IMR-90 (cell line): ENCODE results near the gene SMIM24. TPM values are rescaled to one million over a fixed set of nuclear protein-coding genes. Genes with fewer than 3 reads are reported as not detected.

ENCODE experiments used
- ATAC-seq: fragments of 200-7000 bp; cut with Tn5 transposase; 2 replicates; pipeline ENCODE4 v1.9.1; 2020; ENCODE audit warnings: low read depth, mild to moderate bottlenecking, moderate library complexity
- BruUV-seq: library from RNA; stranded (reverse); fragments of 400-500 nt; replicated peaks from 2 replicates; lab custom pipeline; 2021; lab: Mats Ljungman, UMichigan
- CTCF ChIA-PET: fragments of 300-600 bp; formaldehyde crosslinking; extraction: SDS; loops from one replicate; lab custom pipeline; 2021; ENCODE audit warnings: antibody characterized with exemption; lab: Yijun Ruan, JAX
- POLR2A ChIA-PET: fragments of 300-600 bp; sonication (Branson Sonifier 250); formaldehyde crosslinking; loops from one replicate; lab custom pipeline; 2022; ENCODE audit warnings: antibody characterized with exemption; ENCODE audit not compliant: unreplicated experiment; lab: Charles Lee
- DNase-seq: peaks from one replicate; pipeline ENCODE4 v3.0.0; 2013
- H2AFZ ChIP-seq: replicated peaks from 2 replicates; pipeline ENCODE3; 2013; ENCODE audit warnings: low read length, mild to moderate bottlenecking; ENCODE audit not compliant: poor library complexity
- H2AK5ac ChIP-seq: 2 replicates; pipeline ENCODE4 v1.6.1; 2013; ENCODE audit warnings: low read depth, low read length, inconsistent platforms
- H2AK9ac ChIP-seq: replicated peaks from 2 replicates; pipeline ENCODE3; 2013; ENCODE audit warnings: mild to moderate bottlenecking, low read depth, low read length, moderate library complexity; ENCODE audit not compliant: poor library complexity
- H2BK120ac ChIP-seq: 2 replicates; pipeline ENCODE4 v1.6.1; 2013; ENCODE audit warnings: low read depth, low read length, inconsistent platforms
- H2BK15ac ChIP-seq: 3 replicates; pipeline ENCODE4 v1.6.1; 2013; ENCODE audit warnings: low read depth, low read length, inconsistent platforms
- H2BK20ac ChIP-seq: 2 replicates; pipeline ENCODE4 v1.6.1; 2013; ENCODE audit warnings: low read depth, mild to moderate bottlenecking, inconsistent platforms, low read length, moderate library complexity
- H2BK5ac ChIP-seq: 2 replicates; pipeline ENCODE4 v1.6.1; 2013; ENCODE audit warnings: mild to moderate bottlenecking, low read depth, low read length, inconsistent platforms; ENCODE audit not compliant: poor library complexity, severe bottlenecking
- H3K14ac ChIP-seq: replicated peaks from 2 replicates; pipeline ENCODE4 v1.6.1; 2013; ENCODE audit warnings: low read depth, low read length, inconsistent platforms
- H3K18ac ChIP-seq: 2 replicates; pipeline ENCODE4 v1.6.1; 2013; ENCODE audit warnings: low read depth, low read length, control low read depth
- H3K23ac ChIP-seq: 2 replicates; pipeline ENCODE4 v1.6.1; 2013; ENCODE audit warnings: low read depth, low read length, inconsistent platforms
- H3K27ac ChIP-seq: 2 replicates; pipeline ENCODE4 v1.5.1; 2013; ENCODE audit warnings: mild to moderate bottlenecking, control low read depth, low read length; ENCODE audit not compliant: insufficient read depth
- H3K27me3 ChIP-seq: 2 replicates; pipeline ENCODE4 v1.6.1; 2013; ENCODE audit warnings: low read length; ENCODE audit not compliant: control insufficient read depth, insufficient read depth
- H3K36me3 ChIP-seq: 2 replicates; pipeline ENCODE4 v1.6.1; 2013; ENCODE audit warnings: low read length, mixed read lengths; ENCODE audit not compliant: control insufficient read depth, insufficient read depth
- H3K4ac ChIP-seq: 2 replicates; pipeline ENCODE4 v1.6.1; 2013; ENCODE audit warnings: low read depth, low read length, inconsistent platforms
- H3K4me1 ChIP-seq: 2 replicates; pipeline ENCODE4 v1.6.1; 2013; ENCODE audit warnings: low read length, mixed read lengths; ENCODE audit not compliant: control insufficient read depth, insufficient read depth
- H3K4me2 ChIP-seq: 2 replicates; pipeline ENCODE4 v1.6.1; 2013; ENCODE audit warnings: low read depth, mild to moderate bottlenecking, control low read depth, low read length, moderate library complexity
- H3K4me3 ChIP-seq: 2 replicates; pipeline ENCODE4 v1.5.1; 2013; ENCODE audit warnings: low read depth, mild to moderate bottlenecking, control low read depth, low read length, moderate library complexity; ENCODE audit not compliant: insufficient read depth
- H3K56ac ChIP-seq: 2 replicates; pipeline ENCODE4 v1.6.1; 2013; ENCODE audit warnings: low read length, inconsistent platforms; ENCODE audit not compliant: insufficient read depth; ENCODE audit errors: extremely low read depth
- H3K79me1 ChIP-seq, 2 experiments: 2 replicates each; pipeline ENCODE4 v1.6.1; 2013; ENCODE audit warnings: low read length in 2 of 2, inconsistent platforms in 1 of 2, low read depth in 1 of 2
- H3K9ac ChIP-seq: 2 replicates; pipeline ENCODE4 v1.6.1; 2013; ENCODE audit warnings: low read depth, low read length, control low read depth
- H3K9me1 ChIP-seq: 2 replicates; pipeline ENCODE4 v1.6.1; 2013; ENCODE audit warnings: low read length, inconsistent platforms; ENCODE audit not compliant: insufficient read depth
- H3K9me3 ChIP-seq: 2 replicates; pipeline ENCODE4 v1.6.1; 2013; ENCODE audit warnings: low read length; ENCODE audit not compliant: control insufficient read depth, insufficient read depth
- H4K20me1 ChIP-seq: 2 replicates; pipeline ENCODE4 v1.6.1; 2013; ENCODE audit warnings: low read length, inconsistent platforms; ENCODE audit not compliant: insufficient read depth
- H4K5ac ChIP-seq: 2 replicates; pipeline ENCODE4 v1.6.1; 2013; ENCODE audit warnings: mild to moderate bottlenecking, low read depth, low read length, control low read depth
- H4K8ac ChIP-seq, 2 experiments: 2 replicates each; pipeline ENCODE4 v1.6.1; 2013; ENCODE audit warnings: low read depth in 2 of 2, low read length in 2 of 2, control low read depth in 1 of 2, inconsistent platforms in 1 of 2
- H4K91ac ChIP-seq: 2 replicates; pipeline ENCODE4 v1.6.1; 2013; ENCODE audit warnings: low read depth, low read length, inconsistent platforms; ENCODE audit not compliant: insufficient read depth
- BHLHE40 ChIP-seq: fragments of 150-350 bp; IDR thresholded peaks from 2 replicates; pipeline ENCODE4 v1.6.1; 2016; ENCODE audit warnings: mild to moderate bottlenecking, low read depth, low read length
- CEBPB ChIP-seq: IDR thresholded peaks from 2 replicates; pipeline ENCODE4 v1.6.1; 2012; ENCODE audit warnings: low read depth, low read length, improper control_type of control experiment
- CHD1 ChIP-seq: IDR thresholded peaks from 2 replicates; pipeline ENCODE4 v1.6.1; 2012; ENCODE audit warnings: low read depth, low read length, improper control_type of control experiment
- MAZ ChIP-seq: IDR thresholded peaks from 2 replicates; pipeline ENCODE4 v1.6.1; 2012; ENCODE audit warnings: low read depth, mild to moderate bottlenecking, low read length, improper control_type of control experiment, moderate library complexity, borderline replicate concordance
- MXI1 ChIP-seq: IDR thresholded peaks from 2 replicates; pipeline ENCODE4 v1.6.1; 2012; ENCODE audit warnings: low read depth, mild to moderate bottlenecking, low read length, moderate library complexity, borderline replicate concordance
- SMC3 ChIP-seq: fragments of 150-350 bp; IDR thresholded peaks from 2 replicates; pipeline ENCODE4 v1.6.1; 2016; ENCODE audit warnings: low read depth, mild to moderate bottlenecking, antibody characterized with exemption, low read length, moderate library complexity
- WGBS, 2 experiments: methylation state at CpG; one replicate each; pipeline versions ENCODE4 v1.1.5 to v1.1.7; 2013; ENCODE audit warnings: missing lambda C conversion rate in 2 of 2; ENCODE audit not compliant: insufficient read length in 1 of 2; ENCODE audit errors: extremely low coverage in 2 of 2; 5-methylcytosine and 5-hydroxymethylcytosine counted together
- dilution Hi-C: fragments of 300-500 bp; cut with HindIII; formaldehyde crosslinking; loops from one replicate; pipeline ENCODE4 v1.14.3; 2018; ENCODE audit warnings: low sequenced_read_pairs; ENCODE audit not compliant: unreplicated experiment
- in situ Hi-C: fragments of 300-500 bp; cut with MboI; formaldehyde crosslinking; loops from 3 replicates; pipeline ENCODE4 v1.14.3; 2019; ENCODE audit warnings: low sequenced_read_pairs, inconsistent platforms, mixed read lengths
- intact Hi-C: fragments of 100-400 bp; cut with micrococcal nuclease; formaldehyde crosslinking; loops from 2 replicates; pipeline ENCODE4 v1.10.0; 2022
- polyA plus RNA-seq, 3 experiments: library from polyadenylated mRNA; depleted of rRNA; stranded (reverse); fragments of >200 nt; gene quantifications; 2 replicates each; pipeline ENCODE4 v1.2.3, GENCODE V29; 2012; ENCODE audit warnings: low replicate concordance in 1 of 3
- total RNA-seq: library from RNA; depleted of rRNA; stranded (reverse); fragments of >200 nt; gene quantifications from 2 replicates; pipeline ENCODE4 v1.2.3, GENCODE V29; 2012
- TF ChIP-seq, protein P1 (sequence below): fragments of 150-350 bp; IDR thresholded peaks from 2 replicates; pipeline ENCODE4 v1.6.1; 2016; ENCODE audit warnings: low read depth, mild to moderate bottlenecking, low read length, moderate library complexity, borderline replicate concordance

SMIM24 gene
- total and polyA plus RNA-seq, 2 of the 4 experiments (the other 2 are of a cell fraction): not detected

DNA sequence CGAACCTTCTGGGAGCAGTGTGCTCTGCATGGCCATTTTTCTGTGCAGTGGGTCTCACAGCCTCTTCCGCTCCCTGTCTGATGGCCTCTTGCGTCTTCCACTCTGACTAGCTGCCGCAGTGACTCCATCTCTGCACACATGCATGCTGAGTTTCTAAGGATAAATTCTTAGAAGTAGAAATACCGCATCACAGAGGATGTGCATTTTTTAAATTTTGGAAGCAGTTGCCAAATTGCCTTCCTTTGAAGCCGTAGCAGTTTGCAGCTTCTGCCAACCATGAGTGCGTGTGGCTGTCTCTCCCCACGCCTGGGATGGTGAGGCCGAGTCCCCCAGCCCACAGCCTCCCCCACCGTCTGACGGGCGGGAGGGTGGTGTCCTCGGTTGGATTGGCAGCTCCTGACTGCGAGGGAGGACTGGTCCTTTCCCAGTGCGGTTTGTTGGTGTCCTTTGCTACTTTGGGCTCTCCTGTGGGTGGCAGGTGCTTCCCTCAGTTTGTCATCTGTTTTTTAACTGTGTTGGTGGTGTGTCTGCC, 35.6 kb upstream of the SMIM24 start:
- no peak overlapping the region for H3K27ac ChIP-seq
- no peak overlapping the region for H3K18ac ChIP-seq
- H3K56ac ChIP-seq: no peak overlapping the region
- H2AFZ ChIP-seq: no peak overlapping the region
- intact Hi-C loops (no loop called here), dilution Hi-C loops (no loop called here), in situ Hi-C loops (no loop called here)
- ATAC-seq (peak; percentile 21), DNase-seq (peak; percentile 50)
- H3K9ac ChIP-seq: no peak overlapping the region
- H2BK20ac ChIP-seq: no peak overlapping the region
- peaks cover 21% of the 10 kb centered on the region; the same call in 1 of the 2 replicates for H3K9me1 ChIP-seq
- H4K91ac ChIP-seq: no peak overlapping the region
- POLR2A ChIA-PET: no interaction called here
- no peak overlapping the region for H2BK120ac ChIP-seq
- no peaks in the 10 kb centered on the region for H3K9me3 ChIP-seq
- peaks cover 9 to 95% of the 10 kb centered on the region in 2 experiments for H3K79me1 ChIP-seq
- WGBS, 2 experiments: 37% methylated on average over 7 of the region's 15 CpGs; no CpG with 5 or more reads in 1 of the 2 experiments
- H3K36me3 ChIP-seq: peaks cover 12% of the 10 kb centered on the region; the same call in 1 of the 2 replicates
- H3K14ac ChIP-seq: no peak overlapping the region
- no peak overlapping the region for H2BK5ac ChIP-seq
- TF ChIP-seq CHD1 (no peak), BHLHE40 (no peak), CEBPB (no peak), MAZ (no peak), SMC3 (no peak), MXI1 (no peak)
- TF ChIP-seq, protein P1, sequence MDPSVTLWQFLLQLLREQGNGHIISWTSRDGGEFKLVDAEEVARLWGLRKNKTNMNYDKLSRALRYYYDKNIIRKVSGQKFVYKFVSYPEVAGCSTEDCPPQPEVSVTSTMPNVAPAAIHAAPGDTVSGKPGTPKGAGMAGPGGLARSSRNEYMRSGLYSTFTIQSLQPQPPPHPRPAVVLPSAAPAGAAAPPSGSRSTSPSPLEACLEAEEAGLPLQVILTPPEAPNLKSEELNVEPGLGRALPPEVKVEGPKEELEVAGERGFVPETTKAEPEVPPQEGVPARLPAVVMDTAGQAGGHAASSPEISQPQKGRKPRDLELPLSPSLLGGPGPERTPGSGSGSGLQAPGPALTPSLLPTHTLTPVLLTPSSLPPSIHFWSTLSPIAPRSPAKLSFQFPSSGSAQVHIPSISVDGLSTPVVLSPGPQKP: no peak
- no peak overlapping the region for H2BK15ac ChIP-seq
- H3K4me1 ChIP-seq: peaks cover 13% of the 10 kb centered on the region
- H2AK9ac ChIP-seq: no peak overlapping the region
- H3K4me2 ChIP-seq: no peak overlapping the region
- CTCF ChIA-PET: interaction anchor here (0.9 kb wide), 1 partner anchor 29 kb away, joined by 3 read pairs; no protein-coding TSS in a partner anchor
- H4K8ac ChIP-seq: no peak overlapping the region
- no peak overlapping the region for H3K4ac ChIP-seq
- H3K23ac ChIP-seq: peak overlapping the region; percentile 60; the same call in 1 of the 2 replicates
- no TSS peak for BruUV-seq
- no peaks in the 10 kb centered on the region for H3K27me3 ChIP-seq
- H3K4me3 ChIP-seq: no peak overlapping the region
- H4K20me1 ChIP-seq: peaks cover 99% of the 10 kb centered on the region
- H2AK5ac ChIP-seq: peak overlapping the region; percentile 5; the same call in 1 of the 2 replicates
- no peak overlapping the region for H4K5ac ChIP-seq
